ENCODE data around the gene RBM28.

GRCh38 chr7:128378637-128379036 is 34.9 kb upstream of the RBM28 start:
- TF ChIP-seq CTCF (IDR thresholded peaks at IDR 0.05; ENCODE audit: control extremely low read depth in 1 of 3, insufficient read depth in 1 of 3, low read depth in 1 of 3, low read length in 3 of 3) (no peak), SIN3A (conservative IDR thresholded peaks at IDR 0.05 in 1 of 2, IDR thresholded peaks at IDR 0.05 in 1 of 2; ENCODE audit: low read depth in 1 of 2, low read length in 2 of 2) (no peak), YY1 (IDR thresholded peaks at IDR 0.05; ENCODE audit: low read depth, low read length) (no peak)
